ENCODE measurements around the gene DCXR.

DCXR gene

DNA sequence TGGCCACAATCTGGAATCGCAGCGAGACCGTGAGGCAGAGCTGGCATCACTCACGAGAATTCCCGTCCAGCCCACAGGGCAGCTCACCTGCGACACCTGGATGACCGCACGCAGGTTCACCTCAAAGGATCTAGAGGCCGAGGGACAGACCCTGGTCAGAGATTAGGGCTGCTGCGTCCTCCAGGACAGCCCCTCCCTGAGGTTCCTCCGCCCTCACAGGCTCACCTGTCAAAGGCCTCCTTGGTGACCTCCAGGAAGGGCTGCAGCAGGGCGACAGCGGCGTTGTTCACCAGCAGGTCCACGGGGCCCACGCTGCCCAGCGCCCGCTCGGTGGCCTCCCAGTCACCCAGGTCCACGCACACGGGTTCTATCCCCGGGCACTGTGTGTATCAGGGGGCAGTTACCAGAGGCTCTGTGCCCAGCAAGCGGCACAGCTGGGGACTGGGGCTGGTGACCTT lies 834 bp downstream of the DCXR start:
- DNase-seq, result no peak

GRCh38 chr17:82035956-82036633 lies 1.4 kb downstream of the DCXR start:
- DNase-seq, result no peak

DNA sequence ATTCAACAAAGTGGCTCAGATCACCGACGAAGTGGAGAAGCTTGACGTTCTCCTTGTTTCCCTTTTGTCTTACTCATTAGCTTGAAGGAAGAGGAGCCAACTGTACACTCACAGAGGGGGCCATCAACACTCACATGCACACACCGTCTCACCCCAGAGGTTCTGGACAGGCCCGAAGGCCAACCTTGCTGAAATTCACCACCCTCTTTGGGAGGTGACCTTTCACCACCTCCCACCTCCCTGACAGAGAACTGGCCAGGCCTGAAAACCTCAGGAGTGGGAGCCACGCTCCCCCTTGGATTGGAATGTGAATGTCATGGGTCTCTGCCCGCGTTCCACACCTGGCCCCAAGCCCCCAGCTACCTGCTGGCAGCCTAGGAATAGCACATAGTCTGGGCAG lies 2.0 kb downstream of the DCXR start:
- DNase-seq, result no peak

GRCh38 chr17:82034371-82035011 lies 3.0 kb downstream of the DCXR start:
- no peak for DNase-seq

- no peak for DNase-seq
Measured at GRCh38 chr17:82033359-82034085, 4.0 kb downstream of the DCXR start.

GRCh38 chr17:82031885-82032627 lies 5.4 kb downstream of the DCXR start:
- peak; percentile 21 for DNase-seq

- no peak for DNase-seq
Measured at GRCh38 chr17:82031303-82031884, 6.1 kb downstream of the DCXR start, which contains the start of gene RAC3. RAC3 (plus strand) TSS chr17:82031678; CDS start chr17:82031762, 84 bp downstream.

DNA sequence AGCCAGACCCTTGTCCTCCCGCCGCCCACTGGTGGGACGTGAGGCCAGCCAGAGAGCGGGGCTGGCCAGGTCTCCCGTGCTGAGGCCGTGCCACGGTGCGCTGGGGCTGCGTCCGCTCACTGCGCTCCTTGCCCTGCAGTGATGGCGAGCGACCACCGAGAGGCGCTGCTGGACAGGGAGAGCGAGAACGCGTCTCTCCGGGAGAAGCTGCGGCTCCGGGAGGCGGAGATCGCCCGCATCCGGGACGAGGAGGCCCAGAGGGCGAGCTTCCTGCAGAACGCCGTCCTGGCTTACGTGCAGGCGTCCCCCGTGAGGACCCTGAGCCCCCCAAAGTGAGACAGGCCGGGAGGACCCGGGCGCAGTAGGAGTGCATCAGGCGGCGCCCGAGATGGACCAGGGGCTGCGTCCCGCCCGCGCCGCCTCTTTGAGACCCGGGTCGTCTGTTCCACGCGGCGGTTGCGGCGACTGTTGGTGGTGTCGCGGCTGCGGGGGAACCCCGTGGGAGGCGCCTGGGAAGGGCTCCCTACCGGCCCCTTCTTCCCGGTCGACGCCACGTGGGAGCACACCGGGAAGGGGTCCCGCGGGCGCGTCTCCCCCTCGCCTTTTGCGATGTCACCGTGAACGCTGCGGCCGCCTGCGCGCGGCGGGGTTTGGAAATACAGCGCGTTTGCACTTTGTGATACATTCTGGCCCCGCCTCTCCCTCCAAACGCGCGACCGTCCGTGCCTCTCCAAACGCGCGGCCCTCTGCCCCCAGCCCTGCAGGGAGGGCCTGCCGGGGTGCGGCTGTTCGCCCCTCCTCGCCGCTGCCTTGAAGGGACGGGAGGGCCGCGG lies 6.8 kb downstream of the DCXR start:
- peak; percentile 79 for DNase-seq

DNA sequence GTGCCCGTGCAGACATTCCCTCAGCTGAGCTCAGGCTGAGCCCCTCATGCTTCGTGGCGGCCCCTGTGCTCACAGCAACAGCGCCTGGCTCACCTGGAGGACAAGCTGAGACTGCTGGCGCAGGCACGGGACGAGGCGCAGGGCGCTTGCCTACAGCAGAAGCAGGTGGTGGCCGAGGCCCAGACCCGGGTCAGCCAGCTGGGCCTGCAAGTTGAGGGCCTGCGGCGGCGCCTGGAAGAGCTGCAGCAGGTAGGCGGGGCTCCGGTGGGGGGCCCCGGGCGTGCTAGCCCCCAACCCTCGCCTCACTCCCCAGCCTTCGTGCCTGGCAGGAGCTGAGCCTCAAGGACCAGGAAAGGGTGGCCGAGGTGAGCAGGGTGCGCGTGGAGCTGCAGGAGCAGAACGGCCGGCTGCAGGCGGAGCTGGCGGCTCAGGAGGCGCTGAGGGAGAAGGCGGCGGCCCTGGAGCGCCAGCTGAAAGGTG lies 7.5 kb downstream of the DCXR start:
- no peak for DNase-seq

DNA sequence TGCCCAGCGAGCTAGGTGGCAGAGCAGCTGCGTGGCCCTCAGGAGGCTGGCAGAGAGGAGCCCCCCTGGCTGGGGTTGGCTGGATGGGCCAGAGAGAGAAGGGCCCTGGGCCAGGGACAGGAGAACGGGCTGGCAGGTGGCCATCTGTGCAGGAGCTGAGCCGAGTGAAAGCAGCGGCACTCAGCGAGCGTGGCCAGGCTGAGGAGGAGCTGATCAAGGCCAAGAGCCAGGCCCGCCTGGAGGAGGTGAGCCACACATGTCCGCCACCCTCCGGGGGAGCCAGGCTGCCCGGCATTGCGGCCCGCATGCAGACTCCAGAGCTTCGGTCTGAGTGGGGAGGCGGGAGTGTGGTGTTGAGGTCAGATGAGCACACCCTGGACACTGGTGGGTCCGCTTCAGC lies 8.1 kb downstream of the DCXR start:
- no peak for DNase-seq

- no peak for DNase-seq
Measured at GRCh38 chr17:82028966-82029365, 8.5 kb downstream of the DCXR start.

DNA sequence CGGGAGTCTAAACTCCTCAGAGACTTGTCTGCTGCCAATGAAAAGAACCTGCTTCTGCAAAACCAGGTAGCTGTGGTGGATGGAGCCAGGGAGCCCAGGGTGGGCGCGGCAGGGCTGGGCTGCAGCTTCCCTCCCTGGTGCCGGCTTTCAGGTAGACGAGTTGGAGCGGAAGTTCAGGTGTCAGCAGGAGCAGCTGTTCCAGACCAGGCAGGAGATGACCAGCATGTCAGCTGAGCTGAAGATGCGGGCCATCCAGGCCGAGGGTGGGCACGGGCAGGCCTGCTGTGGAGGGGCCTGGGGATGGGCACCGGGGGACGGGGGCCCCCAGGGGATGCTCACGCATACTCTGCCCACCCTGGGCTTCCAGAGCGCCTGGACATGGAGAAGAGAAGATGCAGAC lies 9.3 kb downstream of the DCXR start:
- DNase-seq, result no peak

GRCh38 chr17:82025401-82026107 lies 11.9 kb downstream of the DCXR start:
- no peak for DNase-seq

DNA sequence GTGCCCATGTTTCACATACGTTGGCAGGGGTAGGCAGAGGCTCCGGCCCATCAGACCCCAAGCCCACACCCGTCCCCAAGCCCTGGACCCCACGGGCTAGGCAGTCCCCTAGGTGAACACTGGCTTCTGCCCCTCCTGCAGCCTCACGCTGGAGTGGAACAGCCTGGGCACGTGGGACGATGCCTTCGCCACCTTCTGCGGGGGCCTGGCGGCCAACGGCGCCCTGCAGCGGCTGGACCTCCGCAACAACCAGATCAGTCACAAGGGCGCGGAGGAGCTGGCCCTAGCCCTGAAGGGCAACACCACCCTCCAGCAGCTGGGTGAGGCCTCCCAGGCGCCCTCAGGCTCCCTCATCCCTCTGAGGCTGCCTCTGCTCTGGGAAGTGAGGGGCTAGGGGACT lies 12.6 kb downstream of the DCXR start:
- DNase-seq, result no peak

DNA sequence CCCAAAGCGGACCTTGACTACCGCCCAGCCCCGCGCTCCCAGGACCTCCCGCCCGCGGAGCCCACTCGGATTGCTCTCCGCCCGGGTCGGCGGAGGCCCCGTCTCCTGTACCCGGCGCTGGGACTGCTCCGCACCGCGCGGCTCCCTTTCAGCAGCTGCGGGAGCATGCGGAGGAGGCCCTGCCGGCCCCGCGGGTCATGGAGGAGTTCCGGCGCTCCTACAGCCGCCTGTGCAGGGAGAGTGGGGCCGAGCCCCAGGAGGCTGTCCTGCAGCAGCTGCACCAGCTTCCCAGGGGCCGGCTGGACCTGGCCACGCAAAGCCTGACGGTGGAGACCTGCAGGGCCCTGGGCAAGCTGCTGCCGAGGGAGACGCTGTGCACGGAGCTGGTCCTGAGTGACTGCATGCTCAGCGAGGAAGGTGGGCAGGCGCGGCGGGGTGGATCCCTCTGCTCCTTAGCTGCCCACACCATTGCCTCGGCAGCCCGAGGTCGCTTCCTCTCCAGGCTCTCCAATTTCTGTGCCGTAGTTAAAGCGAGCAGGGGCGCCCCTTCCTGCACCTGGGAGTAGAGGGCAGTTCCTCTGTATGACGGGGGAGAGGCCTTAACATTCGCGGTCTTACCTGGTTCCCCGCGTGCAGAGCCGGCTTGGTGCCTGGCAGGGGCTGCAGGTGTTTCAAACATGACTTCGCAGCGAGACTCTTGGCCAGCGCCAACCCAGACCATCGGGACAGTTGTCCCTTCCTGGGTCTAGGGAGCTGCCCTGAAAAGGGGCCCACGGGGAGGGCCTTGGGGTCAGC lies 13.9 kb downstream of the DCXR start:
- no peak for DNase-seq

DNA sequence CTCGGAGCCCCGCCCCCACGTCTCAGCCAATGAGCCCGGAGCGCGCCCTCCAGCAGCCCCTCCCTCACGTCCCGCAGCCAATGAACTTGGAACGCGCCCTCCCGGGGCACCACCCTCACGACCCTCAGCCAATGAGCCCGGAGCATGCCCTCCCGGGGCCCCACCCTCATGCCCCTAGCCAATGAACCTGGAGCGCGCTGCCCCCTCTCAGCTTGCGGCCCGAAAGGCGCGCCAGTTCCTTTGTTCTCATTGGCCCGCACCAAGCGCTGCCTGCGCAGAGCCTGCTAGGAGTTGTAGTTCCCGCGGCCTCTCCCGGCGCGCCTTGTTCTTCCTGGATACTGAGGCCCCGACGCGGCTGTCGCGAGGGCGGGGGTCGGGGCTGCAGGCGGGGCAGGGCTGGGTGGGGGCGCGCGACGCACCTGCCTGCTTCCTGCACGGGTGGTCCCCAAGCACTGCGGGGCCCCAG lies 14.5 kb downstream of the DCXR start, which contains the start of gene LRRC45:
Gene LRRC45 (plus strand): TSS at position 325 of the 466 bp plus-strand sequence. CDS start 339 bp downstream, outside the sequence.
- peak; percentile 100 for DNase-seq

DNA sequence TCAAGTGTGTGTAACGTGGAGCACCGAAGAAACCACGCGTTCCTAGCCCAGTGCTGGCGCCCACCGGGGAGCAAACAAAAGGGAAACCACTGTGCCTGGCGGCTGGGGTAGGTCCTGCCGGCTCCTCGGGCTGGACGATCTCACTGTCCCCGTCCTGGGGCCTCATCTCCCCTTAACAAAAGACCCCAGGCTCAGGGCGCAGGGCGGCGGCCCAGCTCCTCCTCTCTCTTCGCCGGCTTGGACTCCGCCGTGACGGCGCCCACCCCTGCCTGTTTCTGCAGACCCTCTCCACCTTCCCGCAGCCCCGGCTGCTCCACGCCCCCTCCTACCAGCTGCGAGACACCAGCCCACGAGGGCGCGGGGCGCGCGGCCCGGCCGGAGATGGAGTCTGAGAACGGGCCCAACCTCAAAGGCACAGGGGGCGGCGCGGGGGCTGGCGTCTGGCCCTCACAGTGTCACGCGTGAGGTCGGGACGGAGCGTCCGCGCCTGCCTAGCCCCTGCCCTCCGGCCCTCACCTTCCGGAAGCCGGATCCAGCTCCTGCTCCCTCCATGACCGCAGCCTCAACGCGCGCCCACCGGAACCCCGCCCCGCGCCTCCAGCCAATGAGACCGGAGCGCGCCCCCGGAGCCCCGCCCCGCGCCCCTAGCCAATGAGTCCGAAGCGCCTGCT lies 15.1 kb downstream of the DCXR start, which contains the start of gene CENPX:
Gene CENPX (minus strand): TSS at position 569 of the 671 bp plus-strand sequence. CDS start 17 bp downstream, at position 552.
- DNase-seq, result no peak

DNA sequence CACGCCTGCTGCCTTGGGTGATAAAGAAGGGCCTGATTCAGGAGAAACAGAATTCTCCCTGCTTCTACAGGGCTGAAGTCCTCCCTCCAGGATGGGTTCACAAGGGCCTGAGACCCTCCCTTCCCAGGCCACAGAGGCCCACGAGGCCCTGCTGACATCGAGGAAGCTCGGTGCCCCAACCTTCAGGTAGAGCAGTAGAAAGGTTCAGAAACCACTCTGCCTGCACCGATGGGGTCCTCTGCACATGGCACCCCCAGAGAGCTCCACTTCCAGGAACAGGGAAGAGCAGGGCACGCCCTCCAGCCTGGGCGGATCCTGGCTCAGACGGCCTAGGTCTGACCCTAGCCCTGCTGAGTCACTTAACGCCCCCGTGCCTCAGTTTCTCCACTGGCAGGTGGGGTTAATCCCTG lies 15.6 kb downstream of the DCXR start:
- no peak for DNase-seq
